GM12864 (cell line): ENCODE measurements around the gene PGM2.

Source experiments
- DNase-seq: peaks from one replicate; pipeline ENCODE4 v3.0.0-alpha.2; 2011; ENCODE audit warnings: low read depth
- H3K4me3 ChIP-seq: 2 replicates; pipeline ENCODE4 v1.5.1; 2011; ENCODE audit warnings: mild to moderate bottlenecking, low read depth, low read length, control low read depth
- TF ChIP-seq, protein P1 (sequence below): IDR thresholded peaks from 2 replicates; pipeline ENCODE4 v1.5.1; 2011; ENCODE audit warnings: low read depth, mild to moderate bottlenecking, moderate library complexity, low read length, control low read depth, inconsistent platforms; ENCODE audit errors: missing control alignments

PGM2 gene

GRCh38 chr4:37908488-37909331 lies 82.2 kb downstream of the PGM2 start:
- no peak overlapping the region for H3K4me3 ChIP-seq
- TF ChIP-seq, protein P1, sequence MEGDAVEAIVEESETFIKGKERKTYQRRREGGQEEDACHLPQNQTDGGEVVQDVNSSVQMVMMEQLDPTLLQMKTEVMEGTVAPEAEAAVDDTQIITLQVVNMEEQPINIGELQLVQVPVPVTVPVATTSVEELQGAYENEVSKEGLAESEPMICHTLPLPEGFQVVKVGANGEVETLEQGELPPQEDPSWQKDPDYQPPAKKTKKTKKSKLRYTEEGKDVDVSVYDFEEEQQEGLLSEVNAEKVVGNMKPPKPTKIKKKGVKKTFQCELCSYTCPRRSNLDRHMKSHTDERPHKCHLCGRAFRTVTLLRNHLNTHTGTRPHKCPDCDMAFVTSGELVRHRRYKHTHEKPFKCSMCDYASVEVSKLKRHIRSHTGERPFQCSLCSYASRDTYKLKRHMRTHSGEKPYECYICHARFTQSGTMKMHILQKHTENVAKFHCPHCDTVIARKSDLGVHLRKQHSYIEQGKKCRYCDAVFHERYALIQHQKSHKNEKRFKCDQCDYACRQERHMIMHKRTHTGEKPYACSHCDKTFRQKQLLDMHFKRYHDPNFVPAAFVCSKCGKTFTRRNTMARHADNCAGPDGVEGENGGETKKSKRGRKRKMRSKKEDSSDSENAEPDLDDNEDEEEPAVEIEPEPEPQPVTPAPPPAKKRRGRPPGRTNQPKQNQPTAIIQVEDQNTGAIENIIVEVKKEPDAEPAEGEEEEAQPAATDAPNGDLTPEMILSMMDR, result no peak
- DNase-seq, result no peak

- TF ChIP-seq, protein P1, result no peak
- DNase-seq, result no peak
- H3K4me3 ChIP-seq, result no peak overlapping the region
Measured at GRCh38 chr4:37909332-37910090, 83.0 kb downstream of the PGM2 start.

- DNase-seq, result no peak
- TF ChIP-seq, protein P1, result no peak
- H3K4me3 ChIP-seq, result no peak overlapping the region
Measured at GRCh38 chr4:37910091-37910486, 83.6 kb downstream of the PGM2 start.
